GM19035 (cell line): ENCODE measurements around the gene LRP1-AS.

ENCODE experiments used
- ATAC-seq: cut with Tn5 transposase; IDR thresholded peaks from one replicate; pipeline ENCODE4 v1.9.1; 2021; ENCODE audit not compliant: unreplicated experiment

Gene LRP1-AS

GRCh38 chr12:57142121-57142520 lies 5.3 kb downstream of the LRP1-AS start:
- no peak for ATAC-seq

- no peak for ATAC-seq
Observed at GRCh38 chr12:57141249-57141648, 6.2 kb downstream of the LRP1-AS start.

GRCh38 chr12:57139796-57140649 lies 7.4 kb downstream of the LRP1-AS start:
- ATAC-seq, result no peak

GRCh38 chr12:57138526-57139272 lies 8.7 kb downstream of the LRP1-AS start:
- no peak for ATAC-seq

- no peak for ATAC-seq
Observed at GRCh38 chr12:57135527-57136326, 11.7 kb downstream of the LRP1-AS start.

GRCh38 chr12:57134949-57135348 lies 12.5 kb downstream of the LRP1-AS start:
- ATAC-seq, result no peak

GRCh38 chr12:57133916-57134315 lies 13.5 kb downstream of the LRP1-AS start:
- no peak for ATAC-seq

GRCh38 chr12:57133013-57133569 lies 14.3 kb downstream of the LRP1-AS start:
- ATAC-seq, result no peak

- ATAC-seq, result no peak
Observed at GRCh38 chr12:57131896-57132744, 15.3 kb downstream of the LRP1-AS start.

- ATAC-seq, result no peak
Observed at GRCh38 chr12:57130941-57131340, 16.5 kb downstream of the LRP1-AS start.

GRCh38 chr12:57129889-57130288 lies 17.5 kb downstream of the LRP1-AS start:
- no peak for ATAC-seq

- no peak for ATAC-seq
Observed at GRCh38 chr12:57129321-57129842, 18.0 kb downstream of the LRP1-AS start.

GRCh38 chr12:57128519-57129247 lies 18.7 kb downstream of the LRP1-AS start:
- no peak for ATAC-seq

GRCh38 chr12:57127726-57128518 lies 19.5 kb downstream of the LRP1-AS start, which contains the start of gene LRP1:
Gene LRP1, plus strand, starts transcription at chr12:57128483. Its CDS starts 482 bp downstream, at chr12:57128965.
- peak; percentile 31 for ATAC-seq

GRCh38 chr12:57127101-57127725 lies 20.2 kb downstream of the LRP1-AS start:
- peak; percentile 47 for ATAC-seq

GRCh38 chr12:57126561-57126960 lies 20.9 kb downstream of the LRP1-AS start:
- ATAC-seq, result no peak

- no peak for ATAC-seq
Observed at GRCh38 chr12:57126061-57126460, 21.4 kb downstream of the LRP1-AS start.
